ENCODE measurements around the gene HDAC1.
"Not testable (repeated sequence)": the region's sequence is repeated elsewhere in the genome, so short reads cannot be mapped to it uniquely, and the experiment has no call there.

HDAC1 gene

DNA sequence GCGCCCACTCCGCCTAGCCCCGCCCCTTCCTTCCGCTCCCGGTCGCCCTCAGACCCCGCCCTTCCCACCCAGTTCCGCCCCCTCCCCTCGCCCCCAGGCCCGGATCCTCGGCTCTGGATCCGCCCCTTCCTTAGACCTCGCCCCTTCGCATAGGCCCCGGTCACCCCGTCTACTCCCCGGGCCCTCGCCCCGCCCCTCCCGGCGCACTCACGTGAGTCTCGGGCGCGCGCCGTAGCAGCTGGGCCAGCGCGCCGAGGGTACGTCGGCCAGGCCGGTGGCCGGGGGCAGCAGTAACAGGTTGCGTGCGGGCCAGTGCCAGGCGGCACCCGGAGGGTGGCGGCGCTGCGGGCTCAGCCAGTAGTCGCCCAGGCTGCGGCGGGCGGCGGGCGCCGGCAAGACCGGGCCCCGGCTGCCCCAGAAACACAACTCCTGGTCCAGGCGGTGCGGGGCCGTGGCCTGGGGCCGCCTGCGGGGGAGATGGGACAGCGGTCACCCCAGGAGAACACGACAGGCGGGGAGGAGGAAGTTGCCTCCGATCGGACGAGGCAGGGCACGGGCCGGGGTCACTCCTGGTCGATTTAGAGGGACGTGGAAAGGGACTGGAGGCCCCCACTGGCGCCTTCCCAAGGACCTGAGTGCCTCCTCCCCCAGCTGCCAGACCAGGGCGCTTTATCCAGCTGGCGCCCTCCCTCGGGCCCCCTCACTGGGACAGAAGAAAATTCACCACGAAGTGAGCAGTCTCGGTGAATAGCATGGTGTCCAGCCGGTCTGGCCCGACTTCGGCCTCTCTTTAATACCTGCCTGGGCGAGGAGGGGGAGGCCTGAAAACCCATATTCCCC lies 59.7 kb downstream of the HDAC1 start:
- peak; percentile 93 for DNase-seq

- DNase-seq: no peak
Observed at GRCh38 chr1:32352239-32352745, 60.4 kb downstream of the HDAC1 start.

DNA sequence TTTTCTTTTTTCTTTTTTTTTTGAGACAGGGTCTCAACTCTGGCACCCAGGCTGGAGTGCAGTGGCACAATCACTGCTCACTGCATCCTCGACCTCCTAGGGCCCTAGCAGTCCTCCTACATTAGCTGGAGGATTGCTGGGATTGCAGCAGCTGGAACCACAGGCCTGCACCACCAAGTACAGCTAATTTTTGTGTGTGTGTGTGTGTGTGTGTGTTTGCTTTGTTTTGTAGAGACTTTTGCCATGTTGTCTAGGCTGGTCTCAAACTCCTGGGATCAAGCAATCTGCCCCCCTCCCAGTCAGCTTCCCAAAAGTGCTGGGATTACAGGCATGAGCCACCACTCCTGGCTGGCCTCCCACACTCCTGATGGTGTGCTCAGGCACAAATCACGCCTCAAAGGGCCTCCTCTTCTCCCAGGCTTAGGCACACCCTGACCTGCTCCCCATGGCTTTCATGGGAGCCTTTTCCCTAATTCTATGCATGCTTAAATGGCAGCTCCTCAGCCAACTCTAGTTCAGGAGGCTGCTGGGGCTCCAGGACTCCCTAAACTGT lies 61.0 kb downstream of the HDAC1 start:
- no peak for DNase-seq

DNA sequence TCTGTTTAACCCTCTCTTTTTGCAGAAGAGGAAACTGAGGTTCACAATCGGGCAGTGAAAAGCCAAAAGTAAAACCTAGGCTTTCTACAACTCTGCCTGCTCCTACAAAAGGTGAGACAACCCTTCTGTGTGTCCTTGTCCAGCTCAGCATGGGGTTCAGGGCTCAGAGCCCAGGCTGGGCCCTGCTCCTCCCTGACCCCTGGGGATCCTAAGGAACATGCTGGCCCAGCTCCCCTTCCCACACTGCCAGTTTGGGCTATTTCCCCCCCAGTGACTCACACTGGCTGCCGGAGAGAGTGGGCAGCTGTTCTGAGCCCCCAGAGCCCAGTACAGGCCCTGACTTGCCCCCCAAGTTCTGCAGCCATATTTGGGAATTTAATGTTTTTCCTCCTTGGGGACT lies 61.5 kb downstream of the HDAC1 start:
- DNase-seq: no peak

GRCh38 chr1:32353886-32354570 lies 62.1 kb downstream of the HDAC1 start:
- DNase-seq: no peak

DNA sequence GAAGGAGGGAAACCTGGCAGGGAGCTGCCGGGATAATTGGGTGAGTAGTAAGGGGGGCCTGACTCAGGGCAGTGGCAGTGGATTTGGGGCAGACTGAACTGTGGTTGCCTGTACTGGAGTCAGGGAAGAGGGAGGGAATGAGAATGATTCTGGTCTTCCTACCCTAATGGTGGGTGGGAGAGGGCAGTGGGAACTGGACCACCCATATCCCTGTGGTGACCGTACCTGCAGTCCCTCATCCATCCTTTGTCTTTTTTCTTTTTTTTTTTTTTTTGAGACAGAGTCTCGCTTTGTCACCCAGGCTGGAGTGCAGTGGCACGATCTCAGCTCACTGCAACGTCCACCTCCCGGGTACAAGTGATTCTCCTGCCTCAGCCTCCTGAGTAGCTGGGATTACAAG lies 63.9 kb downstream of the HDAC1 start:
- DNase-seq: not testable (repeated sequence)

- no peak for DNase-seq
Observed at GRCh38 chr1:32356478-32356877, 64.6 kb downstream of the HDAC1 start.

GRCh38 chr1:32357614-32358013 lies 65.7 kb downstream of the HDAC1 start:
- no peak for DNase-seq

GRCh38 chr1:32358435-32358834 lies 66.6 kb downstream of the HDAC1 start:
- DNase-seq: no peak

DNA sequence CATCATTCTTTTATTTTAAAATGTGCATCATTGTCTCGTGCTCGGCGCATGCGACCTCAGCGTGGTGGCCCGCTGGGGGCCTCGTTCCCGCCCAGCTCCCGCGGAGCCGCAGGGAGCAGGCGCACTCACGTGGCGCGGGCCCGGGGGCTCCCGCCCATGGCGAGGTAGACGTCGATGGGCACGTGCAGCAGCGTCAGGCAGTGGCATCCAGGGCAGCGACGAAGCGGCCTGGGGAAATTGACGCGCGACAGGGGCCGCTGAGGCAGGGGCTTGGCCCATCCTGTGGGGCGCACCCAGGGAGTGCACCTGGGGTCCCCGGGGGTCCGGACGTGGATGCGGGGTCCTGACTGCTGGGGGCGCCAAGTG lies 69.4 kb downstream of the HDAC1 start:
- DNase-seq: no peak

DNA sequence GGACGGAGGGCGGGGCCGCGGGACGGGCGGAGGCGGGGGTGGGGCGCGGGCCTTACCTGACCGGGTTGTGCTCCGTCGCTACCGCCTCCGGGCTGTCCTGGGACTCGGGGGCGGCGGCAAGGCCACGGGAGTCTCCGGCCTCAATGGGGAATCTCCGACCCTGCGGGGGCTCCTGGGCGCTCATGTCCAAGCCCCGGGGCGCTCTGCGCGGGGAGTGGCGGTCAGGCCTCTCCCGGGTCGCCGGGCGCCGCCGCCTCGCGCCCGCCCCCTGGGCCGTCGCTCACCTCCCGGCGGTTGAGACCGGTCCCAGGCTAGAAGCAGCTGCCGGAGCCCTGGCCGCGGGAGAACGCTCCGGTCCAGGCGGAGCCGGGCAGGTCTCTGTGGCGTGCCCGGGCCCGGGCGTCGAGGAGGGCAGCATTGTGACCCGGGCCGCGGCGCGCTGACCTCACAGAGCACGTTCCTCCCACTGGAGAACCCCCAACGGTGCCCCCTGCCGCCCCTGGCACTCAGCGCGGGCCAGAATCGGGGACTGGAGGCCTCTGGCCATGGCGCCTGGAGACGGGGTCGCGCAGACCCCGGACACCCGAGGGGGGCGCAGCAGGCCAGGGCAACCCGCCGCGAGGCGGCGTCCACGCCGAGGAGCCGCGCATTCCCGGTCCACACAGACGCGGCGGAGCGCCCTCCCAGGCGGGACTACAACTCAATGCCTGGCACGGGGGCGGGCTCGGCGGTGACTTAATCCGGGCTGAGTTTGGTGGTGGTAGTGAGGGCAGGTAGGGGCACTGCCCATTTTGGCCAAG lies 70.0 kb downstream of the HDAC1 start:
- peak; percentile 19 for DNase-seq

GRCh38 chr1:32362474-32363313 lies 70.8 kb downstream of the HDAC1 start, which contains the start of the genes FAM229A and TSSK3:
FAM229A (minus strand) TSS chr1:32362485; CDS start chr1:32362091, 394 bp downstream.
TSSK3 (plus strand) TSS chr1:32362539; CDS start chr1:32362702, 163 bp downstream.
- DNase-seq: no peak

DNA sequence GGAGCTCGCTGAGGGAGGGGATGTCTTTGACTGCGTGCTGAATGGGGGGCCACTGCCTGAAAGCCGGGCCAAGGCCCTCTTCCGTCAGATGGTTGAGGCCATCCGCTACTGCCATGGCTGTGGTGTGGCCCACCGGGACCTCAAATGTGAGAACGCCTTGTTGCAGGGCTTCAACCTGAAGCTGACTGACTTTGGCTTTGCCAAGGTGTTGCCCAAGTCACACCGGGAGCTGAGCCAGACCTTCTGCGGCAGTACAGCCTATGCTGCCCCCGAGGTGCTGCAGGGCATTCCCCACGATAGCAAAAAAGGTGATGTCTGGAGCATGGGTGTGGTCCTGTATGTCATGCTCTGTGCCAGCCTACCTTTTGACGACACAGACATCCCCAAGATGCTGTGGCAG lies 71.8 kb downstream of the HDAC1 start:
- DNase-seq: no peak

DNA sequence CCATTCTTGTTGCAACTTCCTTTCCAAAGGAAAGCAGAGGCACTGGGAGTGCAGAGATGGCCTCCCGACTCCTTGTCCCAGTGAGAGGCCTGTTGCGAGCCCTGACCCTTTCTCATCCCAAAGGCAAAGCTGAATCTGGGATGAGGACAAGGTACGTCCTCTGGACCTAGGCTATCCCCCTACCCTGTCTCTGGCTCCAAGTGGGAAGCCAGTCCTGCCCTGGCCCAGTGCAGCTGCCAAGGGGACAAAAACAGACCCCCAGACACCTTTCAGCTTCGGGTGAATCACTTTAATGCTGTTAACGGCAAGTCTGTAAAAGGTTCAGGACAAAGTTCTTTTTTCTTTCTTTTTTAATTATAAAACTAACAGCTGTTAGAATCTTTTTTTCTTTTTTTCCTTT lies 73.0 kb downstream of the HDAC1 start:
- no peak for DNase-seq

DNA sequence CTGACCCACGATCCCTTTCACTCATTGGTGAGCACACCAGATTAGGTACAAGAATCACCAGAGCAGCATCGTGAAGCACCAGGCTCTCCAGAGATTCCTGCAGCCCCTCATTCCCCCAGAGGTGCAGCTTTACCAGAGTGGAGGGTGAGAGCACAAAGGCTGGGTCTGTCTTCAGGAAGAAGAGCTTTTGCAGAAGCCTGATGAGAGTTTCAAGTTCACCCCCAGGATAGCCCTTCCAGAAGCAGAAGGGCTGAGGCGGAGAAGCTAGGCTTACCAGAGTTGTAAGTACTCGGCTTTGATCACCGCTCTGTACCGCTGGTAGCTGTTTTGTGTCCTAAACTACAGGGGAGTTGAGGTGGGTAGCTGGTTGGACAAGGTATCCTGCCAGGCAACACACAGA lies 73.6 kb downstream of the HDAC1 start:
- DNase-seq: no peak

DNA sequence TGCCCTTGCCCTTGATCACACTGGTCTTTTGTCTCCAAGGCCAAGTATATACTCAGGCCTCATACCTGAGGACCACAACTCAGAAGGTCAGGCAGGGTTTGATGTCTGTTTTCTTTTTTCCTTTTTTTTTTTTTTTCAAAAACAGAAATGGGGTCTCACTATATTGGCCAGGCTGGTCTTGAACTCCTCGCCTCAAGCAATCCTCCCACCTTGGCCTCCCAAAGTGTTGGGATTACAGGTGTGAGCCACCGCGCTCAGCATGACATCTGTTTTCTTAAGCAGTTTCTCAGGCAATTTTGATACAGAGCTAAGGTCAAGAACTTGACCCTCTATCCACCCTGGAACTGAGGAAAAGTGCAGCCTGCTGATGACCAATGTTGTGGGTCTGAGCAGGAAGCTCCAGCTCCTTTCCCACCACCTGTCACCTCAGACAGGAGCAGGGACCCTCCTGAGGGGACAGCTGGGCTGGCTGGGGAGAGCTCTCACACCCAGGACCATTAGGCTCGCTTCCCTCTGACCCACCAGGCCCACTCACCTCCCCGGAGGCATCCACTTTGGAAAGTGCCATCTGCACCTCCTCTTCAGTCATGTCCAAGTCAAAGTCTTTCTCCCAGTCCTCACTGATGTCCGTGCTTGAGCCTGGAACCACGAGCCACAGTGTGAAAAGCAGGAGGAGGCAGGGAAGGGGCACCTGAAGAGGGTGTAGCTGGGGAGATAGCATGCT lies 76.2 kb downstream of the HDAC1 start:
- no peak for DNase-seq

GRCh38 chr1:32372149-32372756 lies 80.4 kb downstream of the HDAC1 start:
- no peak for DNase-seq

- no peak for DNase-seq
Observed at GRCh38 chr1:32373996-32374592, 82.2 kb downstream of the HDAC1 start.

DNA sequence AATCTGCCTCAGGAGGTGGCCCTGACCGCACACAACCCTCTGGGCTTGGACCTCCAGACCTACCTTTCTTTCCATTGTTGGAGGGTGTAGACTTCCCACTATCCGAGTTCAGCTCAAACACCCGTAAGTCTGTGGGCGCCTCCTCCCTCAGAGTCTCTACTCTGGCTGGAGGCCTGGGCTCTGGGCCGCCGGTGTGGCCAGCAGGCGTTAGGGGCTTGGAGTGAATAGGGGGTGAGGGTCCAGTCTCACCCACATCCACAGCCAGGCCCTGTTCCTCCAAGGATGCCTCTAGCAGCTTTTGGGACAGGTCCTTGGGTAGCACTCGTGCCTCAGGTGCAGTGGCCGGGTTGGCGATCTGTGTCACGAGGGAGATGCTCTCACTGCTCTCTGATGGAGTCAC lies 84.3 kb downstream of the HDAC1 start:
- DNase-seq: no peak

GRCh38 chr1:32377541-32378220 lies 85.8 kb downstream of the HDAC1 start:
- no peak for DNase-seq

Data from fibroblast of skin of right quadriceps (primary cell).